Measurements from ENCODE around the gene TRAPPC12. TPM values are rescaled to one million over a fixed set of nuclear protein-coding genes. Genes with fewer than 3 reads are reported as not detected.
"Not testable (repeated sequence)": the region's sequence is repeated elsewhere in the genome, so short reads cannot be mapped to it uniquely, and the experiment has no call there.

The TRAPPC12 gene
- total RNA-seq, 2 donors from 2014 or later: 71.3 to 87.8 TPM

DNA sequence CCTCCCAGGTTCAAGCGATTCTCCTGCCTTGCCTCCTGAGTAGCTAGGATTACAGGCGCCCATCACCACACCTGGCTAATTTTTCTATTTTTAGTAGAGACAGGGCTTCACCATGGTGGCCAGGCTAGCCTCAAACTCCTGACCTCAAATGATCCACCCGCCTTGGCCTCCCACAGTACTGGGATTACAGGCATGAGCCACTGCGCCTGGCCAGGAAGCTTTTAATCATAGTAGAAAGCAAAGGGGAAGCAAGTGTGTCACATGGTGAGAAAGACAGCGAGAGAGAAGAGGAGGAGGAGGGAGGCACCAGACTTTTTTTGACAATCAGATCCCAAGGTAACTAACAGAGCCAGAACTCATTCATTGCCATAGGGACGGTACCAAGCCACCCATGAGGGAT, 67.7 kb downstream of the TRAPPC12 start:
- intact Hi-C loops (cut with DNase I); DNase-seq (ENCODE audit: low spot score): not testable (repeated sequence)

GRCh38 chr2:3447789-3448317, 68.4 kb downstream of the TRAPPC12 start:
- no peak for DNase-seq (ENCODE audit: low spot score)
- intact Hi-C loops (cut with DNase I): no loop called here

- DNase-seq (ENCODE audit: low spot score); intact Hi-C loops (cut with DNase I): not testable (repeated sequence)
These were observed 69.0 kb downstream of the TRAPPC12 start for GRCh38 chr2:3448441-3448911.

- DNase-seq (ENCODE audit: low spot score): no peak
- intact Hi-C loops (cut with DNase I): no loop called here
These were observed 69.6 kb downstream of the TRAPPC12 start for GRCh38 chr2:3449086-3449485.

DNA sequence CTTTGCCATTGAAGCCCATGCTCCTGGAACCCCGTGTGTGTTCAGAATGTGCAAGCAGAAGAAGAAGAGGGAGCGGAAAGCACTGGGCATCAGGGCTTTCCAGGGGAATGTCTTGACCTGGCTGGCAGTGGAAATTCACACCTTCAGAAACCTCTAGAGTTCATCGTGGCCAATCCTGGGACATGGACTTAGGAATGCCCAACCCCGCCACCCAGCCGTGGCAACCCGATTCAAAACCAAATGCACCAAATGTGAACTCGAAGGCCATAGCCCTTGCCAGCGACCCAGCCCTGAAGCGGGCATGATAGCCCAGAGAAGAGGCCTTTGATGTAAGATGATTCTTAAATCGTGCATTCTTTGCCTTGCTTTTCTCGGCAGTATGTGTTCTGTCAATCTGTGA, 70.4 kb downstream of the TRAPPC12 start:
- intact Hi-C loops (cut with DNase I): no loop called here
- DNase-seq (ENCODE audit: low spot score): no peak

DNA sequence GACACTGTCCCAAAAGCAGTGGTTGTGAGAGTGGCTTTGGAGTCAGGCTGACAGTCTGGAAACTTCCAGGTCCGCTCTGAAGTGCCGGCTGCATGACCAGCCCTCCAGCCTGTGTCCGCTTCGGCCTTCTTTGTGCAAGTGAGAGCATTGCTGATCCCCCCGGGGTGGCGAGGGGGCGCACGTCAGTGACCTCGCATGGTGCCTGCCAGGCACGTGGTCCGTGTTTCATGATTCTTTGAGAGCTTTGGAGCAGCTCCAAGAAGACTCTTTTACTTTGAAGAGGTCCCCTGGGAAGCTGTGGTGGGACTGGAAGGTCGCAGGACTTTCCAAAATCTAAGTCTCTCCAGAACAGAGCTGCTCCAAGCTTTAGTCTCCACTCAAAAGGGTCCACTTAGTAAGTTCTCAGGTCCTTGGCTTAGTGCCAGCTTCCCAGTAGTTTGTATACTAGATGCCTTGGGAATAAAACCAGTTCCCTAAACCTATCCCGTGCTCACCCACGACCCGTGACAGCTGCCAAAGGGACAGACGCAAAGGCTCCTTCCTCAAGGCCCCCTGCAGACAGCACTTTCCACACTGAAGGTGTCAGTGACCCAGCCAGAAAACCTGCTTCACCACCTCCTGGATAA, 71.0 kb downstream of the TRAPPC12 start:
- intact Hi-C loops (cut with DNase I): no loop called here
- DNase-seq (ENCODE audit: low spot score): no peak

- intact Hi-C loops (cut with DNase I): no loop called here
- no peak for DNase-seq (ENCODE audit: low spot score)
These were observed 71.7 kb downstream of the TRAPPC12 start for GRCh38 chr2:3451169-3451568.

- no peak for DNase-seq (ENCODE audit: low spot score)
- intact Hi-C loops (cut with DNase I): no loop called here
These were observed 72.6 kb downstream of the TRAPPC12 start for GRCh38 chr2:3451926-3452671.

- intact Hi-C loops (cut with DNase I): no loop called here
- no peak for DNase-seq (ENCODE audit: low spot score)
These were observed 73.9 kb downstream of the TRAPPC12 start for GRCh38 chr2:3453190-3453999.

DNA sequence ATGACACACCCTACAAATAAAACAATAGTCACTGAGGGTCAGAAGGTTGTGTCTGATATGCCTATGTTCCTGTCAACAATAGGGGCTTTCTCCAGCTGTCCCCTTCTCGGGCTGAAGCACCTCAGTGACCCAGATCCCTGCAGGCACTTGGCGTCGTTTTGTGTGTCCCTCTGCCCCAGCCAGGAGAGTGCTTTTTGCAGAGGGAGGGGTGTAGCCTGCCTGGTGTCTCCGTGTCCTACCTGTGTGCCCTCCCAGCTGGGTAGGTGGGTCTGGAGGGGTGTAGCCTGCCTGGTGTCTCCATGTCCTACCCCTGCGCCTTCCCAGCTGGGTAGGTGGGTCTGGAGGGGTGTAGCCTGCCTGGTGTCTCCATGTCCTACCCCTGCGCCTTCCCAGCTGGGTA, 74.5 kb downstream of the TRAPPC12 start:
- DNase-seq (ENCODE audit: low spot score); intact Hi-C loops (cut with DNase I): not testable (repeated sequence)

- DNase-seq (ENCODE audit: low spot score): no peak
- intact Hi-C loops (cut with DNase I): no loop called here
These were observed 75.3 kb downstream of the TRAPPC12 start for GRCh38 chr2:3454802-3455201.

- intact Hi-C loops (cut with DNase I): no loop called here
- DNase-seq (ENCODE audit: low spot score): no peak
These were observed 76.6 kb downstream of the TRAPPC12 start for GRCh38 chr2:3456125-3456524.

GRCh38 chr2:3457524-3458395, 78.3 kb downstream of the TRAPPC12 start:
- DNase-seq (ENCODE audit: low spot score): no peak
- intact Hi-C loops (cut with DNase I): no loop called here

GRCh38 chr2:3458396-3459184, 79.1 kb downstream of the TRAPPC12 start:
- intact Hi-C loops (cut with DNase I): no loop called here
- no peak for DNase-seq (ENCODE audit: low spot score)

DNA sequence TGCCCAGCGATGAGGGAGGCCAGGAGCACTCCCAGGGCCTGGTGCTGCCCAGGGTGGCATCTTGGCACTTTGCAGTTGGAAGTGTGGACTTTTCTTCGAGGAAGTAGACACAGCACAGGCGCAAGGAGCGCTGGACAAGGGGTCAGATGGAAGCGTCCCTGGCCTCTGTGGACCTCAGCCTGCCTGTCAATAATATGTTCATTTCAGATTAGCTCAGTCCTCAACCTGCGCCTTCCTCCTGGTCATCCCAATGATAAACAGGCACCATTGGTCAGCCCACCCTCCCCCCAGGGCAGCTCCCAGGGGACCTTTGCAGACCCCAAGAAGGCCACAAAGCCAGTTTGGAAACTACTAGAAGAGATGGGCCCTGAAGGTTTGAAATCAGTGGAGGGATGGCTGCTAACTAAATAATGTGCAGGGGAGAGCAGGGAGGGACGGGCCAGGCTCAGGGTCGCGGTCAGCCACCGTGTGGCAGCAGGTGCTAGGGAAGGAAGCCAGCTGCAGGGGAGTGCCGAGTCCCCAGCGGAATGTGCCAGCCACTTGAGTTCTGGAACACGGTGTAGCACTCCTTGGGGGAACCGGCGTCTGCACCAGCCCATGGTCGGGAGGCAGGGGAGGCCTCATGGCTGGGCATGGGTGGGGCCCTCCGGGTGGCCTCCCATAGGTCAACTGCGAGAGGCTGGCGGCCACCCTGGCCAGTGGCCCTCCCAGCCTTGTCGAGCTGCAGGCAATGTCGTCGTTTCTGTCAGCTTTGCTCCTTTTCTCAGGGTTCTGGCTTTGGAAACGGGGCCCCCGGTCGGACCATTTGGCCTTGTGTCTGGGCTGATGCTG, 79.9 kb downstream of the TRAPPC12 start:
- no peak for DNase-seq (ENCODE audit: low spot score)
- intact Hi-C loops (cut with DNase I): no loop called here

GRCh38 chr2:3460156-3460555, 80.7 kb downstream of the TRAPPC12 start:
- no peak for DNase-seq (ENCODE audit: low spot score)
- intact Hi-C loops (cut with DNase I): no loop called here

All from posterior vena cava (tissue), 2 donors.